Right lobe of liver (tissue), 4 donors: ENCODE measurements around the gene NDUFC1.

ENCODE experiments used
- CTCF ChIP-seq, 4 donors: fragments of 200-600 bp in 3 of 4; fragments of 450-650 bp in 1 of 4; IDR thresholded peaks; one replicate each; pipeline versions ENCODE4 v1.5.1 to v1.8.0; 2016 to 2022; ENCODE audit warnings: antibody characterized with exemption in 4 of 4, mild to moderate bottlenecking in 2 of 4
- POLR2A ChIP-seq: fragments of 450-650 bp; IDR thresholded peaks from one replicate; pipeline ENCODE4 v1.6.1; 2017; ENCODE audit warnings: antibody characterized with exemption, mild to moderate bottlenecking
- donor health status: DM: no; HTN: no; CAD: no.
- donor health status: DM: no; HTN: no; CAD: no.
- donor health status: DM: no; HTN: yes; CAD: no.

- TF ChIP-seq CTCF (IDR thresholded peaks at IDR 0.05) (no peak), POLR2A (no peak)
Measured at GRCh38 chr4:139265654-139266053, 36.6 kb downstream of the NDUFC1 start.
